Measurements from ENCODE around the gene ZNF775. TPM values are rescaled to one million over a fixed set of nuclear protein-coding genes. Genes with fewer than 3 reads are reported as not detected.

Gene ZNF775
- total and polyA plus RNA-seq, 12 donors = 1.9 to 4.7 (median 2.9) TPM

DNA sequence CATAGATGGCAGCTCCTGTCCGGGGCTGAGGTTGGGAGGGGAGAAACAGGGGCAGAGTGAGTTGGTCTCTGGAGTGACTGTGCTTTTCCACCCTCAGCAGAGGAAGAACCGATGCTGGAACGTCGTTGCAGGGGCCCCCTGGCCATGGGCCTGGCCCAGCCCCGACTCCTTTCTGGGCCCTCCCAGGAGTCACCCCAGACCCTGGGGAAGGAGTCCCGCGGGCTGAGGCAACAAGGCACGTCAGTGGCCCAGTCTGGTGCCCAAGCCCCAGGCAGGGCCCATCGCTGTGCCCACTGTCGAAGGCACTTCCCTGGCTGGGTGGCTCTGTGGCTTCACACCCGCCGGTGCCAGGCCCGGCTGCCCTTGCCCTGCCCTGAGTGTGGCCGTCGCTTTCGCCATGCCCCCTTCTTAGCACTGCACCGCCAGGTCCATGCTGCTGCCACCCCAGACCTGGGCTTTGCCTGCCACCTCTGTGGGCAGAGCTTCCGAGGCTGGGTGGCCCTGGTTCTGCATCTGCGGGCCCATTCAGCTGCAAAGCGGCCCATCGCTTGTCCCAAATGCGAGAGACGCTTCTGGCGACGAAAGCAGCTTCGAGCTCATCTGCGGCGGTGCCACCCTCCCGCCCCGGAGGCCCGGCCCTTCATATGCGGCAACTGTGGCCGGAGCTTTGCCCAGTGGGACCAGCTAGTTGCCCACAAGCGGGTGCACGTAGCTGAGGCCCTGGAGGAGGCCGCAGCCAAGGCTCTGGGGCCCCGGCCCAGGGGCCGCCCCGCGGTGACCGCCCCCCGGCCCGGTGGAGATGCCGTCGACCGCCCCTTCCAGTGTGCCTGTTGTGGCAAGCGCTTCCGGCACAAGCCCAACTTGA lies 7.8 kb upstream of the ZNF775 start:
- no peaks in the 10 kb centered on the region for H3K27me3 ChIP-seq
- no peaks in the 10 kb centered on the region for H3K9me3 ChIP-seq
- peaks cover 16 to 57% (median 38%) of the 10 kb centered on the region in 9 donors for H3K4me1 ChIP-seq
- H3K4me3 ChIP-seq = no peak overlapping the region
- H3K27ac ChIP-seq = peak overlapping the region in 3 of 10 donors; percentile 2 to 99 (median 14)
- DNase-seq = no peak
- no peak for ATAC-seq
- WGBS, 2 donors = 87 to 90% methylated on average over 48 of the region's 48 CpGs
- TF ChIP-seq CTCF (IDR thresholded peaks at IDR 0.05) = no peak
- H3K36me3 ChIP-seq = peaks cover 0 to 57% (median 28%) of the 10 kb centered on the region in 9 donors
- intact Hi-C loops (cut with DNase I) = no loop called here

- Histone ChIP-seq H3K27ac (no peak overlapping the region), H3K9me3 (no peaks in the 10 kb centered on the region), H3K27me3 (no peaks in the 10 kb centered on the region), H3K4me3 (no peak overlapping the region), H3K4me1 (peaks cover 16 to 60% (median 38%) of the 10 kb centered on the region in 9 donors), H3K36me3 (peaks cover 0 to 57% (median 28%) of the 10 kb centered on the region in 9 donors)
- ATAC-seq (no peak), DNase-seq (no peak)
- intact Hi-C loops (cut with DNase I) = no loop called here
- TF ChIP-seq CTCF (IDR thresholded peaks at IDR 0.05) = no peak
- WGBS, 2 donors = 89 to 93% methylated on average over 30 of the region's 30 CpGs
Measured at GRCh38 chr7:150371996-150372270, 7.2 kb upstream of the ZNF775 start.

GRCh38 chr7:150372271-150373048 lies 6.7 kb upstream of the ZNF775 start:
- Histone ChIP-seq H3K36me3 (peaks cover 0 to 57% (median 28%) of the 10 kb centered on the region in 9 donors), H3K9me3 (no peaks in the 10 kb centered on the region), H3K27ac (peak overlapping the region in 6 of 10 donors; percentile 11 to 50 (median 42)), H3K4me1 (peaks cover 16 to 65% (median 38%) of the 10 kb centered on the region in 9 donors), H3K27me3 (no peaks in the 10 kb centered on the region), H3K4me3 (no peak overlapping the region)
- ATAC-seq (no peak), DNase-seq (no peak)
- intact Hi-C loops (cut with DNase I) = no loop called here
- no peak for TF ChIP-seq CTCF (IDR thresholded peaks at IDR 0.05)
- 81 to 85% methylated on average over 72 to 79 of the region's 79 CpGs for WGBS, 2 donors

- intact Hi-C loops (cut with DNase I) = no loop called here
- Histone ChIP-seq H3K4me3 (no peak overlapping the region), H3K27me3 (no peaks in the 10 kb centered on the region), H3K27ac (peak overlapping the region in 7 of 10 donors; percentile 11 to 50 (median 39)), H3K9me3 (no peaks in the 10 kb centered on the region), H3K36me3 (peaks cover 0 to 57% (median 28%) of the 10 kb centered on the region in 9 donors), H3K4me1 (peaks cover 13 to 65% (median 36%) of the 10 kb centered on the region in 9 donors)
- WGBS, 2 donors = 58 to 70% methylated on average over 21 of the region's 21 CpGs
- DNase-seq (no peak), ATAC-seq (peak in 1 of 8 donors; percentile 32)
- no peak for TF ChIP-seq CTCF (IDR thresholded peaks at IDR 0.05)
Measured at GRCh38 chr7:150373049-150373801, 5.9 kb upstream of the ZNF775 start.
